ENCODE measurements around the gene EPHA6.

GRCh38 chr3:97510795-97511194 lies 696.4 kb downstream of the EPHA6 start:
- TF ChIP-seq CTCF (IDR thresholded peaks at IDR 0.05), result no peak
- TF ChIP-seq POLR2AphosphoS5 (IDR thresholded peaks at IDR 0.05), result no peak

All from transverse colon (tissue), 4 donors.